ENCODE measurements around the gene NXF1. TPM values are rescaled to one million over a fixed set of nuclear protein-coding genes. Genes with fewer than 3 reads are reported as not detected.

NXF1 gene
- total RNA-seq, 1 experiment from 2014 or later, result 69.0 TPM

GRCh38 chr11:62846177-62846576 lies 40.9 kb upstream of the NXF1 start:
- H2BK15ac ChIP-seq (ENCODE audit: low read depth, low read length), result no peak overlapping the region
- H3K27me3 ChIP-seq (ENCODE audit: insufficient read depth, low read length), result no peaks in the 10 kb centered on the region
- H3K23ac ChIP-seq (ENCODE audit: insufficient read length, low read depth, low read length), result no peak overlapping the region
- no peak overlapping the region for H3K14ac ChIP-seq (ENCODE audit: insufficient read depth, low read length)
- no peak overlapping the region for H3K27ac ChIP-seq (ENCODE audit: insufficient read length, low read depth, low read length)
- no peak overlapping the region for H2BK5ac ChIP-seq (ENCODE audit: insufficient read length, low read length)
- Mint-ChIP-seq H3K36me3 (ENCODE audit: insufficient read depth in 1 of 3, low read depth in 3 of 3) (peaks cover 0 to 4% (median 0%) of the 10 kb centered on the region in 3 experiments; a peak in 2 of 7 replicates), H3K27me3 (ENCODE audit: low read depth) (peaks cover 2% of the 10 kb centered on the region; the same call in 1 of the 2 replicates), H3K9me3 (peaks cover 4 to 15% of the 10 kb centered on the region in 2 experiments; a peak in 4 of 5 replicates), H3K4me1 (peaks cover 5 to 15% of the 10 kb centered on the region in 2 experiments; a peak in 3 of 4 replicates), H3K27ac (no peak overlapping the region), H3K4me3 (no peak overlapping the region)
- no peak overlapping the region for H3K18ac ChIP-seq (ENCODE audit: insufficient read length, low read depth, low read length)
- no peak for TF ChIP-seq CTCF (conservative IDR thresholded peaks at IDR 0.05)
- H3T11ph ChIP-seq (ENCODE audit: low read length), result no peak overlapping the region
- no peaks in the 10 kb centered on the region for H3K4me1 ChIP-seq (ENCODE audit: insufficient read depth, low read length)
- H3K79me2 ChIP-seq (ENCODE audit: insufficient read depth, low read length), result no peaks in the 10 kb centered on the region
- H3K9me3 ChIP-seq (ENCODE audit: control insufficient read depth, low read depth, low read length), result no peaks in the 10 kb centered on the region
- DNase-seq, result no peak
- H2BK20ac ChIP-seq (ENCODE audit: low read depth, low read length, poor library complexity, severe bottlenecking), result no peak overlapping the region
- no peak overlapping the region for H4K91ac ChIP-seq (ENCODE audit: insufficient read length, low read depth, low read length)
- H2AK5ac ChIP-seq (ENCODE audit: insufficient read length, low read length), result no peak overlapping the region
- H3K9ac ChIP-seq (ENCODE audit: extremely low read depth, insufficient read length, low read length), result no peak overlapping the region
- no peak overlapping the region for H3K4me2 ChIP-seq (ENCODE audit: insufficient read depth, insufficient read length, low read length)
- no peak overlapping the region for H2AFZ ChIP-seq (ENCODE audit: low read length)
- H4K5ac ChIP-seq (ENCODE audit: insufficient read length, low read depth, low read length), result no peak overlapping the region
- H4K20me1 ChIP-seq (ENCODE audit: control insufficient read depth, insufficient read depth, insufficient read length), result no peaks in the 10 kb centered on the region
- H2BK12ac ChIP-seq (ENCODE audit: insufficient read length, low read depth, low read length), result no peak overlapping the region
- no peaks in the 10 kb centered on the region for H3K79me1 ChIP-seq (ENCODE audit: insufficient read depth, low read depth, low read length, poor library complexity, severe bottlenecking)
- no peak overlapping the region for H4K8ac ChIP-seq (replicated peaks; ENCODE audit: insufficient read length, low read depth, low read length)
- H3K56ac ChIP-seq (ENCODE audit: insufficient read length, low read depth, low read length), result no peak overlapping the region
- peaks cover 7% of the 10 kb centered on the region for H3K23me2 ChIP-seq (ENCODE audit: insufficient read length, low read depth, low read length, poor library complexity, severe bottlenecking)
- no peak overlapping the region for H2BK120ac ChIP-seq (ENCODE audit: low read depth, low read length, poor library complexity, severe bottlenecking)
- H3K4ac ChIP-seq (ENCODE audit: low read depth, low read length), result no peak overlapping the region
- no CpG with 5 or more reads among the region's 3 CpGs for WGBS (ENCODE audit: extremely low coverage, insufficient read length, low lambda C conversion rate)
